Activated naive CD4-positive, alpha-beta T cell treated with anti-CD3 and anti-CD28 coated beads, Interleukin-2, amount 50 U/mL, for 16 hours (primary cell): ENCODE data around the gene POC1B.

ENCODE experiments used
- DNase-seq: peaks from one replicate; pipeline ENCODE4 v3.0.0-alpha.2; 2020

Gene POC1B

DNA sequence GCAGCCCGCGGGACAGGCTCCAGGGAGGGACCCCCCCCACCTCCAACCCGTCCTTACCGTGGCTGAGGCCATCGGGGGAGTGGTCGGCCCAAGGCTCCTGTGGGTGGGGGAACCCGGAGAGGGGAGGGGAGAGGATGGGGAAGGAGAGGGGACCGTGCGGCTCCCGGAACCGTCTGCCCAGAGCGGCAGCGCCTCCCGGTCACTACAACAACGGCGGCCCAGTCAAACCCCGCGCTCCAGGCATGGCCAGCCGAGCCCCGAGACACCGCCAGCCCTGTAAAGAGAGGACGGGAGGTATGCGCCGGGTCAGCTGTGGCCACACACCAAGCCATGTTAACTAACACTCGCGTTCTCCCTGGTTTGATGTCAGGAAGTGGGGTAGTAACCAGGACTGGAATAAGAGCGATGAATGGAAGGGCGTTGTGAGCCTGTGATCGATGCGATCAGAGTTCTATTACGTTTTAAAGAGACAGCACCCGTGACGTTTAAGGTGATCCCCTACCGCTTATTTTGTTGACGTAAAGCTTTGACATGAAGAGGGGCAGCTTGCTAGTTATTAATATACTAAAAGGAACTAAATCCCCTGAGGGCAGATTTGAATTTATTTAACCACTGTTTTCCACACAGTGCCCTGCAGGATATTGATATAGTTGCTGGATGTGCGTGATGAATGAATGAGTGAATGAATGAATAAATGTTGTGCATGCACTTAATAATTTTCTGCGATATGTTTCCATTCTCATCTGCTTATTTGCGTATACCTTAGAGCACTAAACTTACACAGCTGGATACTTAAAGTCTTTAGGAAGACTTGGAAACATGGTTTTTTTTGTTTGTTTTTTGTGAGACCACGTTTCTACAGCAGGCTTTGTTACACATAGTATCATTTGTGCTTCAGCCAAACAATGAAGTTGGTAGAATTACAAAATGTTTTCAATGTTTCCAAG lies at the start of gene POC1B:
Gene POC1B (minus strand): TSS at position 224 of the 947 bp plus-strand sequence. CDS start 152 bp downstream, at position 72.
- peak; percentile 71 for DNase-seq

DNA sequence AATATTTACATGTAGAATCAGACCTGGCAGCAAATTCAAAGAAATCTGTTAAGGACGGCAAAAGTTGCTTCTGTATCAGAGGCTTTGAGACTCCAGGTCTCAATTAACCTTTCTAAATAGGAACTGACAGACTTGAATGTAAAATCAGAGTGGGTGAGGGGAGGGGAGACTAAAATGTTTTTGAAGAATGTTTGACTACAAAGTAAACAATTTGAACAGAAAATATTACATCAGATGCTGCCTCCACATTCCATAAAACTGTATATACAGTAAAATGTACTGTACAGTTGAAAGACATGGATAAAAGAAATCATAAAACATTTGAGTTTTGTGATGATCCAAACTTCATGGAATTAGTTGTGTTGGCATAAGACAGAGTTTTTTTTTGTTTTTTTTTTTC lies 49.5 kb upstream of the POC1B start:
- no peak for DNase-seq

- DNase-seq, result no peak
These were observed 48.9 kb upstream of the POC1B start for GRCh38 chr12:89574736-89575208.

GRCh38 chr12:89573051-89573810 lies 47.4 kb upstream of the POC1B start:
- no peak for DNase-seq

- no peak for DNase-seq
These were observed 45.8 kb upstream of the POC1B start for GRCh38 chr12:89571491-89572195.

DNA sequence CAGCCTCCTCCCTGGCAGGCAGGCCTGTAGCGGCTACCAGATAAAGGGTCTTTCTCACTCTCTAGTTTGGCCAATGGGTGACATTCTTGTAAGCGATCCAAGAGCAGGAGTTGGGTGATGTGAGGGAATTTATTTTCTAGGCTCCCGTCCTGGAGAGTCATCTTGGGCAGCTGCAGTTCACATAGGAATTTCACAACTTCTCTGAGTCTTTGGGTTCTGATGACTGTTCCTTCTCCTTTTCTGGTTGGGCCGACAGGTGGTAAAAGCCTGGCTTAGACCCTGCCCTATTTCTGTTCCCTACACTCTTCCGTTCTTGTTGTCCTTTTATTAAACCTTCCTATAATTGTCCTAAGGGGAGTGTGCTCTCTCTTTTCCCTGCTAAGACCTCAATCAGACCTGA lies 42.6 kb upstream of the POC1B start:
- no peak for DNase-seq

DNA sequence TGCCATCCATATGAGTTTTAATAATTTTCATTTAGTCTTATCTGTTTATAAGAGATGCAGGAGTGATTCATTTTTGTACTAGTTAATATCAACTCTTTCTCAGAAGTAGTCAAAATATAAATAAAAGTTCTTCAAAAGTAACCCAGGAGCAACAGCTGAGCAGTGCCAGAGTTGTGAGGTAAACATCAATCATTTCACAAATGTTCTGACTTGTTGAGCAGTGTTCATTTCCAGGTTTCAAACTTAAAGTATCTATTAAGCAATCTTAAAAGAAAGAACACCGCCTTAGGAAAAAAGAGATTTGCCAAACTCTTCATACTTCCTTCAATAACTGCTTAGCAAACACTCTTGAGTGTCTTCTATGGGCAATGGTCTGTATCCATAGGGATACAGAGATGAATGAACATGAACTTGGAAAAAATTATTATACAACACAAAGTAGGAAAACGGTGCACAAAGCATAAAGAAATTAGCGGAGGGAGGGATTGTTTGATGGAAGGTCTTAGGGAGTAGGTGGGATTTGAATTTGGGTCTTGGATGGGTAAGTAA lies 41.9 kb upstream of the POC1B start:
- DNase-seq, result no peak

GRCh38 chr12:89566615-89567014 lies 40.8 kb upstream of the POC1B start:
- no peak for DNase-seq

GRCh38 chr12:89565002-89565401 lies 39.2 kb upstream of the POC1B start:
- no peak for DNase-seq

GRCh38 chr12:89559753-89560152 lies 33.9 kb upstream of the POC1B start:
- DNase-seq, result no peak

DNA sequence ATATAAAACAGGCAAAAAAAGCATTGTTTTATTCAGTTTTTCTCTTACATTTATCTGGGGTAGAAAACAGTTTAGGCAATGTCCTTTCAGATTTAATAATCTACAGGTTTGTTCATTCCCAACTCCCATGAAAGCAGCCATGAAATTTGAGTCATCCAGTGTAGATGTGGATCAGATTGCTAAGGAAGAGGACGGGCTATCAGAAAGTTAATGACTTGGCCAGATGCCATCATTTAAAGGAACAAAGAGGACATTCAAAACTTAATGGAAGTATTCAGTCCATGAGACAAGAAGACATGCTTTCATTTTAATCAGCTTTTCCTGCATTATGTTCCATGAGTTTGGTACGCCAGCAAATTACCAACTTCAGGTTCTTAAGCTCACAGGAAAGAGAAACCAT lies 31.1 kb upstream of the POC1B start:
- DNase-seq, result no peak

- no peak for DNase-seq
These were observed 26.5 kb upstream of the POC1B start for GRCh38 chr12:89552376-89552775.

DNA sequence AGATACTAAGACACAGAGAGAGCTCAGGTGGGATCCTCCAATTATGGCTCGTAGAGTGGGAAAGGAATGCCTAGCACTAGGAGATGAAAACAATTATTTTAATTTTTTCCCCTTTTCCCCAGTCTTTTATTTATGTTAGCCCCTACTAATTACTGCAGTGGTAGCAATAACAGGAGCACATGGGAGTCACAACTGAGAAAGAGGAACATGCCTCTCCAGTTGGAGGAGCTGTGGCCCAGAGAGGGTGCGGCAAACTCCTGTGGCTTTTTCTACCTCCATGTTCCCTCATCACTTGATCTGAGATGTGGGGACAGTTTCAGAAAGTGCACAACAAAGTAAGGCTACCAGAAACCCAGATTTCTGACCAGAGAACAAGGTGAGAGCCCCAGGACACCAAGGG lies 25.9 kb upstream of the POC1B start:
- no peak for DNase-seq

DNA sequence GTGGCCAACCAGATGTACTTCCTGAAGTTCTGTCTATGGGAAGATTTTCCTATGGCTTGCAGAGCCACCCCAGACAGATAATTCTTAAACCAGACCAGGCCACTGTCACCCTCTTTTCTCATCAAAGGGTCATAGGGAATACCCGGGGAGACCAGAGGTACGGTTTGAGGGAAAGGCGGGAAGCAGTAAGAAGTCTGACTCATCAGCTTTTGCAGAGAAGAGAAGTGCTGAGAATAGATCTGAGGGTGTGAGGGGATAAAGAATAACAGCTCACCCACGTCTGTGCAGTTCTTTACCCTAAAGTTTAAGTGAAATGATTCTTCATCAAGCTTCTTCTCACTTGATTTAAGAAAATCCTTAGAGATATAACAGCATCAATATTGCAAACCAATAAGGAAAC lies 21.3 kb upstream of the POC1B start:
- no peak for DNase-seq

- no peak for DNase-seq
These were observed 20.3 kb upstream of the POC1B start for GRCh38 chr12:89546151-89546550.

DNA sequence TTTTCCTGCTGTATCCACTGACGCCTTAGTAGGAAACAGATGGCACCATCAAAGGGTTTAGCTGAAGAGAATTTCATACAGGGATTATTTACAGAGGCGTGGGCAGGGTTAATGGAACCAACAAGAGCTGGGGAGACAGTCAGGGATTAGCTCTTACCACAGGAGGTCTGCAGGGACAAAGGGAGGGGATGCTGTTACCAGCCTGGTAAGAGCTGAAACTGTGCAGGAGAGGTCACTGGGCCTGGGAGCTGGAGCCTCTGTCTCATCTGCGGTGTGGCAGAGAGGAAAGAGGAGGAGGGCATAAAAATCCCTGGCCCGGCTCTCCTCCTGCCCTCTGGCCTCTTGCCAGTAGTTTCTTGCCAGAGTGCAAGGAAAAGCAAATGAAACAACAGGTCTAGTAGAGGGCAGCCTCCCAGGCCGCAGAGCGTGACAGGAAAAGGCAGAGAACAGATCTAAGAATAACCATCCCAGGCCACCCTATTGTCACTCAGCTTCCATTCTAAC lies 18.9 kb upstream of the POC1B start:
- DNase-seq, result no peak

DNA sequence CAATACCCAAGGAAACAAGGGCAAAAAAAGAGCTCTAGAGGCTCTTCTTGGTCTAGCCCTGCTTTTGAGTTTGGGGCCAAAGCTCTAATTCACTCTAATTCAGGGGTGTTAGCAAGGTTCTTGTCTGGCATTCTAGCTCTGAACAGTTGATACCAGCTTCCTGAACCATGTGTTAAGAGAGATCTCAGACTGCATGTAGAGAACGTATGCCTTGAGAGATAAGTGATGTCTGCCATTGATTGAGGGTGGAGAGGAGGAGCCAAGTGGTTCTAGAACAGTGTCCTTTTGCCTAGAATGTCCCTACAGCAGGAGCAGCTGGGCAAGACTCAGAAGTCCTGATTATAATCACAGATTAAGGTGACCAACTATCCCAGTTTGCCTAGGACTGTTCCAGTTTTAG lies 18.2 kb upstream of the POC1B start:
- no peak for DNase-seq

DNA sequence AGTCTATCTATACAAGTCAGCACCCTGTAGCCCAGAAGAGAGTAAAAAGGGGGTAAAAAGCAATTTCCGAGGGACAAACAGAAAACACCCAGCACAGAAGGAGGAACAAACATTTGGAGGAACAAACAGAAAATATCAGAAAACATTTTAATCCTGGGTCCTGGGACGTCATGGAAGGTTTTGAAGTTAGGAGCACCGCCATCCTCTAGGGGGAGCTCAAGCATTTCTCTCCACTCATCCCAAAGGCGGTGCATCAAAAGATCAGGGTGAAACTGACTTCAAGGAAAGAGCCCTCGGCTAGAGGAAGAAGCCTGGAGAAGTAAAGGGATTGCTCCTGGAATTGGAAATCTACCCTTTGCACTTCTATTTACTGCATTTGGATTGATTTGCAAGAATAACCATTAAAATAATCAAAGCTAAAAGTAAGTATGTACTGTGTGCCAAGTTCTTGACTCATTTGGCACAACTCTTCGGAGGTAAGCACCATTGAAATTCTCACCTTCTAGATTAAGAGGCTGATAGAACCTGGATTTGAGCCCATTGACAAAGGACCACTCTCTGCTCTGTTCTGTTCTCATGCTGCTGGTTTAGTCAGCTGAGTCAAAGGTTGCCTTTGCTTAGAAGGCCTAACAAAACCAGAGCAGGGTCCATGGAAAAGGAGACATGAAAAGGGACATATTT lies 17.2 kb upstream of the POC1B start:
- DNase-seq, result peak; percentile 56

DNA sequence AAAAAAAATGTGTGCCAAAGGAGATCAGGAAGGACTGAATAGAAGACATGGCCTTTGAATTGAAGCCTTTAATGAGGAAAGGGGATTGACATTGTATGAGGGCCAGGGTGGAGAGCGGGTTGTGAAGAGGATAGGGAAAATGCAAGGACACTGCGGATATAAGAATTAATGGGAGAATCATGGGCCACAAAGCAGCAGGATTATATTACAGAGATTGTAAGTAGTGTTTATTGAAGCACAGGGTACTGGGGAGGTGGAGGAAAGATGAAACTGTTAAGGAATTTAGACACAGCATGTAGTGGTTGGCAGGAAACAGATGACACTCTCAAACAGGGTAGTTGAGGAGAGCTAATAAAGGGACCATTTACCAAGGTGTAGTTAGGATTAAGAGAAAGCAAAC lies 16.4 kb upstream of the POC1B start:
- no peak for DNase-seq

DNA sequence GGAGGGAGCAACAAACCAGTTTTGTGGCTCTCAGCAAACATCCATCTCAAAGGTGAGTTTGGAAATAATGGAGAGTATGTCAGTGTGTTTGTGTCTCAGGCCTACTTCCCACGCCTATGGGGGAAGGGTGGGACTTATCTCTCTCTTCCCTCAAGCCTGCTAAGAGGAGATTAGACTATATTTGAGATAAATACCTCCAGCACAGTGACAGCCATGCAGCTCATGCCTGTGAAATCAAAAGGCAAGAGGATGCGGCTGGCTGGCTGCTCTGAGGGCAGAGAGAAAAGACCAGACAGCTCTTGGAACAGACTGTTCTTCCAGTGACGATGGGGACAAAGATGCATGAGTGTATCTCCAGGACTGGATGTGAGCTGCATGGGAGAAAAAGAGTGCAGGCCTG lies 14.7 kb upstream of the POC1B start:
- no peak for DNase-seq

DNA sequence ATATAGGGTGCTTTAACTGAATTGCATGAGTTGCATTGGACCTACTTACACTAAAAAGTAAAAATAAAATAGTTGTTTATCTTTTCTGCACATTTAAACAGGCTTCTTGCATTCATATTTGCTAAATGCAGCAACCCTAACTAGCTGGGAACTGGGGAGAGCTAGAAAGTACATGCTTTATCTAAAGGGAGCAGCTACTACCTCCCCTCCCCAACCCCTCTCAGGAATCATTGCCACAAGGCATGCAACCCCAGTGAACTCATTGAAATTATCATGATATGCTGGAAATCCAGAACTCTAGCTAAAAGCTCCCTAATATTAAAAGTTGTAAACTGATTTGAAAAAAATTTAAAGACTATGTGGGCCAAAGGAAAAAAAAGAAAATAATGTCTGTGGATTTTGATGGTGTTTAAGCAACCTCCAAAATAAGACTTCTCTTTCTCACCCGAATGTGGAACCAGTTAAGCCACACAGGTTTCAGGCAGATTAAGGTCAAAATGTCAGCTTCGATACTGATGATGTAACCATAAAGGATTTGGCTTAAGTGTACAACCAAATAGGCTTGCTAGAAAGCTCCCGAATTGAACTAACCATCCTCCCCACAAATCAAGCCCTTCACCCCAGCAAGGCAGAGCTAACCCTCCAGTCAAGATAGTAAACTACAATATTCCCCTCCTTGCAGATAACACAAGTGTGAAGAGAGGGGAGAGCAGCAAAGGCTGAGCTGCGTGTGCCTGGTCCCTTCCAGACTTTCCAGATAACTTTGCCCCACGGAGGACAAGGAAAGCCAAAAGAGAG lies 13.8 kb upstream of the POC1B start:
- DNase-seq, result no peak
